Measurements from ENCODE around the gene LRRC4C. TPM values are rescaled to one million over a fixed set of nuclear protein-coding genes. Genes with fewer than 3 reads are reported as not detected.

Gene LRRC4C
- polyA plus RNA-seq, 1 experiment = not detected

DNA sequence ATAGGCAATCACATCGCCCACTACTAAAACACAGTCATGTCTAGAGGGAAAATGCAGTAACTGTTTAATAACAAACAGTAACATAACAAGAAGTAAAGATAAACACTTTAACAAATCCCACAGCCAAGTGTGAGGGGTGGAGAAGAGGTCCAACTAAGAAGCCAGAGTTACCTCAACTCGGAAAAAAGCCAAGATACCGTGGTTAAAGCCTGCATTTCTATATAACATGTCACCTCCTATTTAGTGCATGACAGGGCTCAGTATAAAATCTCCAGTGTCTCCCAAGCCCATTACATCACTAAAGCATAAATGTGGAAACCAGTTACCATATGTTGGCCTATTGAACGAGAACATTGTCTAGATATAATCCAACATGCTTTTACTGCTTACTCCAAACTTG, 281.7 kb downstream of the LRRC4C start:
- ChIA-PET POLR2A (no interaction called here), CTCF (no interaction called here)
- TF ChIP-seq, protein P1, sequence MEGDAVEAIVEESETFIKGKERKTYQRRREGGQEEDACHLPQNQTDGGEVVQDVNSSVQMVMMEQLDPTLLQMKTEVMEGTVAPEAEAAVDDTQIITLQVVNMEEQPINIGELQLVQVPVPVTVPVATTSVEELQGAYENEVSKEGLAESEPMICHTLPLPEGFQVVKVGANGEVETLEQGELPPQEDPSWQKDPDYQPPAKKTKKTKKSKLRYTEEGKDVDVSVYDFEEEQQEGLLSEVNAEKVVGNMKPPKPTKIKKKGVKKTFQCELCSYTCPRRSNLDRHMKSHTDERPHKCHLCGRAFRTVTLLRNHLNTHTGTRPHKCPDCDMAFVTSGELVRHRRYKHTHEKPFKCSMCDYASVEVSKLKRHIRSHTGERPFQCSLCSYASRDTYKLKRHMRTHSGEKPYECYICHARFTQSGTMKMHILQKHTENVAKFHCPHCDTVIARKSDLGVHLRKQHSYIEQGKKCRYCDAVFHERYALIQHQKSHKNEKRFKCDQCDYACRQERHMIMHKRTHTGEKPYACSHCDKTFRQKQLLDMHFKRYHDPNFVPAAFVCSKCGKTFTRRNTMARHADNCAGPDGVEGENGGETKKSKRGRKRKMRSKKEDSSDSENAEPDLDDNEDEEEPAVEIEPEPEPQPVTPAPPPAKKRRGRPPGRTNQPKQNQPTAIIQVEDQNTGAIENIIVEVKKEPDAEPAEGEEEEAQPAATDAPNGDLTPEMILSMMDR (IDR thresholded peaks at IDR 0.05; ENCODE audit: insufficient read depth, low read depth, low read length) = no peak
- DNase-seq (ENCODE audit: low read depth) = no peak
- no peak overlapping the region for H3K4me3 ChIP-seq (ENCODE audit: low read depth, low read length)
- no peaks in the 10 kb centered on the region for H3K36me3 ChIP-seq (ENCODE audit: control insufficient read depth, insufficient read depth, low read length)
- no peaks in the 10 kb centered on the region for H3K27me3 ChIP-seq (ENCODE audit: control insufficient read depth, insufficient read depth, low read length)

DNA sequence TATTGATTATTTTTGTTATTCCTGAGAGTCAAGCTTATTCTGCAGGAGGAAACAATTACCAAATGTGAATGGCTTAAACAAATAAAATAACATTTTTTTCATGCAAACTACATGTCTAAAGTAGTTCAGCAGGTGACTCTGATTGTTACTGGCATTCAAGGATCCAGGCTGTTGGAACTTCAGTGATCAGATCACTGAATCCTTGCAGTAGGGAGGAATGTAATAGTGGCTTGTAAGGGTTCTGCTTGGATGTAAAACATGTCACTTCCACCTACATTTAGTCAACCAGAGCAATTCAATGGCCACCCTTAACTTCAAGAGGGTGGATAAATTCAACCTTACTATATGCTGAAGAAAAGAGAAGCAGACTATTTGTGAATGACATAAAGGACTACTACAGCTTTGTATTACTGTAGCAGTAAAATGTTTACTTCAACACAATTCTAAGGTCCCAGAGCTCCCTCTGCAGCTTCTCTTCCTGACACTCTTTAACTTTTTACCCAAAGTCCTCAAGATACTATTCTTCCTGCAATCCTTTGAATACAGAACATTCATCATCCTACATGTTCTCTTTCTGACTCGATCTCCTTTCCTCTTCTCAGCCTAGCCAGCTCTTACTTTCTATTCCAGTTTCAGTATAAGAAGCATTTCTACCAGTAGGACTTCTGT, 284.0 kb downstream of the LRRC4C start:
- CTCF ChIA-PET = no interaction called here
- POLR2A ChIA-PET = no interaction called here

DNA sequence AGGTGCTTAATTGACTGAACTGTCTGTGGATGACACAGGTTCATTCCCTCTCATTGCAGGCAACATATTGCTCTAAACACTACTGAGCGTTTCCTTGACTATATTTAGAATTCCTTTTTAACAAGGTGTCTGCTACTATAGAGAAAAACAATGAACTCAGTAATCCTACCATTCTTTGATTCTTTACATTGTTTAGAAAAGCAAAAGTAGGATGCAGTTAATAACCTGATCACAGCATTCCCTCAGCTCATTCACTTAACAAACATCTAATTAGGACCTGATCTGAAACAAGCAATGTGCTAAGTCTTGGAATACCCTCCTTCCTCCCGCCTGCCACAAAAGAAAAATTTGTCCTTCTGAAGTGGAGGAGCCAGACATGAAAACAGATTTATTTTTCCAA, 313.1 kb downstream of the LRRC4C start:
- Histone ChIP-seq H3K36me3 (ENCODE audit: control insufficient read depth, insufficient read depth, low read length) (no peaks in the 10 kb centered on the region), H3K27me3 (ENCODE audit: control insufficient read depth, insufficient read depth, low read length) (no peaks in the 10 kb centered on the region), H3K4me3 (ENCODE audit: low read depth, low read length) (no peak overlapping the region)
- DNase-seq (ENCODE audit: low read depth) = no peak
- CTCF ChIA-PET = no interaction called here
- POLR2A ChIA-PET = no interaction called here
- TF ChIP-seq, protein P1 (IDR thresholded peaks at IDR 0.05; ENCODE audit: insufficient read depth, low read depth, low read length) = no peak

More for the DNA sequence above, 284.0 kb downstream of the LRRC4C start:
- DNase-seq (ENCODE audit: low read depth) = no peak
- no peak overlapping the region for H3K4me3 ChIP-seq (ENCODE audit: low read depth, low read length)
- H3K36me3 ChIP-seq (ENCODE audit: control insufficient read depth, insufficient read depth, low read length) = no peaks in the 10 kb centered on the region
- TF ChIP-seq, protein P1 (IDR thresholded peaks at IDR 0.05; ENCODE audit: insufficient read depth, low read depth, low read length) = no peak
- H3K27me3 ChIP-seq (ENCODE audit: control insufficient read depth, insufficient read depth, low read length) = no peaks in the 10 kb centered on the region

DNA sequence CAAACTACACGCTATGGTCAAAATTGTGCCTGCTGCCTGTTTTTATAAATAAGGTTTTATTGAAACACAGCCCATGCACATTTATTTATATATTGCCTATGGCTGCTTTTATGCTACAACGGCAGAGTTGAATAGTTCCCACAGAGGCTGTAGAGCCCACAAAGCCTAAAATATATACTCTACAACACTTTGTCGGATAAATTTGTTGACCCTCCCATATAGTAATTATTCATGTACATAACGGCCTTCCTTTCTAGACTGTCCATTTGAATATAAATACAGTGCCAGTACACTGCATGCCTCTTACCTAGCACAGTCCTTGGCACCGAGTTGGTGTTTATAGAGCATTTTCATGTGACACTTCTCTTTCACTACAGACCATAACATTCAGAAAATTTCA, 314.0 kb downstream of the LRRC4C start:
- POLR2A ChIA-PET = no interaction called here
- no peak for DNase-seq (ENCODE audit: low read depth)
- TF ChIP-seq, protein P1 (IDR thresholded peaks at IDR 0.05; ENCODE audit: insufficient read depth, low read depth, low read length) = no peak
- no peak overlapping the region for H3K4me3 ChIP-seq (ENCODE audit: low read depth, low read length)
- H3K36me3 ChIP-seq (ENCODE audit: control insufficient read depth, insufficient read depth, low read length) = no peaks in the 10 kb centered on the region
- CTCF ChIA-PET = no interaction called here
- H3K27me3 ChIP-seq (ENCODE audit: control insufficient read depth, insufficient read depth, low read length) = no peaks in the 10 kb centered on the region

DNA sequence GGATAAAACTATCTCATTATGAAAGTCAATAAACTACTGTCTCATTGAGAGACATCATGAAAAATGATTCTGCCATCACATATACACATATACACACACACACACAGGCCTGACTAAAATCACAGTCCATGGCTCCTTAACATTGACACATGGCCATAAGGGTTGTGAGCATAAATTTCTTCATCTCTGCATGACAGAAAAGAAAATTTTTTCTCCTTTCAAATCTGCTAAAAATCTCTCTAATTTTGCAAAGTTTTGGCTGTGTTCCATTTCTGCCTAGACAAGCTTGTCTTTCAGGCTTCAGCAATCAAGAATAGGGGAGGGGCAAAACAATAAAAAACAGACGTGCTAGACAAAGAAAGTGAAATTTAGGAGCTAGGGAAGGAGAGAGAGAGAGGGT, 324.5 kb downstream of the LRRC4C start:
- ChIA-PET POLR2A (no interaction called here), CTCF (no interaction called here)
- no peak overlapping the region for H3K4me3 ChIP-seq (ENCODE audit: low read depth, low read length)
- H3K27me3 ChIP-seq (ENCODE audit: control insufficient read depth, insufficient read depth, low read length) = no peaks in the 10 kb centered on the region
- TF ChIP-seq, protein P1 (IDR thresholded peaks at IDR 0.05; ENCODE audit: insufficient read depth, low read depth, low read length) = no peak
- H3K36me3 ChIP-seq (ENCODE audit: control insufficient read depth, insufficient read depth, low read length) = no peaks in the 10 kb centered on the region
- no peak for DNase-seq (ENCODE audit: low read depth)

Measured in BJ (cell line).